Measurements from ENCODE around the gene GRPEL1. TPM values are rescaled to one million over a fixed set of nuclear protein-coding genes. Genes with fewer than 3 reads are reported as not detected.

Gene GRPEL1
- total RNA-seq, 2 experiments from 2014 or later = 55.6 to 58.6 TPM

GRCh38 chr4:7077371-7077770, 9.5 kb upstream of the GRPEL1 start:
- Mint-ChIP-seq H3K27me3 (peaks cover 19% of the 10 kb centered on the region), H3K27ac (no peak overlapping the region), H3K4me3 (no peak overlapping the region), H3K4me1 (ENCODE audit: low read depth) (no peaks in the 10 kb centered on the region), H3K9me3 (no peaks in the 10 kb centered on the region), H3K36me3 (ENCODE audit: low read depth) (no peaks in the 10 kb centered on the region)
- H3K9me3 ChIP-seq (ENCODE audit: control insufficient read depth in 1 of 2, insufficient read depth in 1 of 2, low read length in 2 of 2) = no peaks in the 10 kb centered on the region
- no peaks in the 10 kb centered on the region for H3K36me3 ChIP-seq (ENCODE audit: insufficient read depth, low read length)
- H3K4me3 ChIP-seq (ENCODE audit: low read length) = no peak overlapping the region
- POLR2A ChIA-PET = no interaction called here
- no peak for DNase-seq
- ATAC-seq (ENCODE audit: poor library complexity) = no peak
- no peaks in the 10 kb centered on the region for H3K27me3 ChIP-seq (ENCODE audit: control insufficient read depth in 1 of 2, insufficient read depth in 2 of 2, low read length in 2 of 2)
- no peak for TF ChIP-seq CTCF (IDR thresholded peaks at IDR 0.05)
- no peaks in the 10 kb centered on the region for H3K4me1 ChIP-seq (ENCODE audit: insufficient read depth, low read length)
- CTCF ChIA-PET = no interaction called here
- H3K27ac ChIP-seq (ENCODE audit: low read depth in 1 of 2, low read length in 2 of 2) = no peak overlapping the region
- intact Hi-C loops (cut with DNase I, micrococcal nuclease) = loop anchor here in 1 of 2 experiments (10.0 kb wide), 1 partner anchor 503 kb away; the partner anchor contains the start of gene MAN2B2

- Histone ChIP-seq H3K4me3 (ENCODE audit: low read length) (no peak overlapping the region), H3K27me3 (ENCODE audit: control insufficient read depth in 1 of 2, insufficient read depth in 2 of 2, low read length in 2 of 2) (no peaks in the 10 kb centered on the region), H3K4me1 (ENCODE audit: insufficient read depth, low read length) (no peaks in the 10 kb centered on the region), H3K9me3 (ENCODE audit: control insufficient read depth in 1 of 2, insufficient read depth in 1 of 2, low read length in 2 of 2) (no peaks in the 10 kb centered on the region), H3K27ac (ENCODE audit: low read depth in 1 of 2, low read length in 2 of 2) (no peak overlapping the region), H3K36me3 (ENCODE audit: insufficient read depth, low read length) (no peaks in the 10 kb centered on the region)
- no peaks in the 10 kb centered on the region for H3K4me1 Mint-ChIP-seq (ENCODE audit: low read depth)
- ATAC-seq (ENCODE audit: poor library complexity) = no peak
- CTCF ChIA-PET = no interaction called here
- TF ChIP-seq CTCF (IDR thresholded peaks at IDR 0.05) = no peak
- intact Hi-C loops (cut with DNase I, micrococcal nuclease) = loop anchor here in 1 of 2 experiments (10.0 kb wide), 1 partner anchor 502 kb away; the partner anchor contains the start of gene MAN2B2
- no peak overlapping the region for H3K27ac Mint-ChIP-seq
- H3K27me3 Mint-ChIP-seq = peaks cover 19% of the 10 kb centered on the region
- DNase-seq = no peak
- POLR2A ChIA-PET = no interaction called here
- H3K36me3 Mint-ChIP-seq (ENCODE audit: low read depth) = no peaks in the 10 kb centered on the region
- no peaks in the 10 kb centered on the region for H3K9me3 Mint-ChIP-seq
- H3K4me3 Mint-ChIP-seq = no peak overlapping the region
These were observed 8.8 kb upstream of the GRPEL1 start for GRCh38 chr4:7076696-7077082.

- Histone ChIP-seq H3K4me3 (ENCODE audit: low read length) (no peak overlapping the region), H3K27ac (ENCODE audit: low read depth in 1 of 2, low read length in 2 of 2) (no peak overlapping the region), H3K27me3 (ENCODE audit: control insufficient read depth in 1 of 2, insufficient read depth in 2 of 2, low read length in 2 of 2) (no peaks in the 10 kb centered on the region), H3K36me3 (ENCODE audit: insufficient read depth, low read length) (no peaks in the 10 kb centered on the region), H3K9me3 (ENCODE audit: control insufficient read depth in 1 of 2, insufficient read depth in 1 of 2, low read length in 2 of 2) (no peaks in the 10 kb centered on the region), H3K4me1 (ENCODE audit: insufficient read depth, low read length) (no peaks in the 10 kb centered on the region)
- ChIA-PET CTCF (no interaction called here), POLR2A (no interaction called here)
- Mint-ChIP-seq H3K4me1 (ENCODE audit: low read depth) (no peaks in the 10 kb centered on the region), H3K36me3 (ENCODE audit: low read depth) (no peaks in the 10 kb centered on the region), H3K9me3 (no peaks in the 10 kb centered on the region), H3K27me3 (peaks cover 17% of the 10 kb centered on the region), H3K27ac (no peak overlapping the region), H3K4me3 (no peak overlapping the region)
- DNase-seq (no peak), ATAC-seq (ENCODE audit: poor library complexity) (no peak)
- TF ChIP-seq CTCF (IDR thresholded peaks at IDR 0.05) = no peak
- intact Hi-C loops (cut with DNase I, micrococcal nuclease) = loop anchor here in 1 of 2 experiments (10.0 kb wide), 1 partner anchor 501 kb away; the partner anchor contains the start of gene MAN2B2
These were observed 8.3 kb upstream of the GRPEL1 start for GRCh38 chr4:7075962-7076695.

Measured in CD4-positive, alpha-beta T cell (primary cell).